Lower leg skin (tissue), 4 donors: Measurements from ENCODE around the gene RALGPS2. TPM values are rescaled to one million over a fixed set of nuclear protein-coding genes. Genes with fewer than 3 reads are reported as not detected.

Experiments
- DNase-seq, 2 donors: peaks; one replicate each; pipeline ENCODE4 v3.0.0-alpha.2; 2019; ENCODE audit warnings: low spot score in 2 of 2
- H3K4me3 ChIP-seq: fragments of 200-600 bp; sonication (generic); 2 replicates; pipeline ENCODE4 v1.5.1; 2017; ENCODE audit warnings: mild to moderate bottlenecking, low read depth; ENCODE audit not compliant: poor library complexity, severe bottlenecking
- CTCF ChIP-seq, 3 donors: fragments of 450-650 bp; IDR thresholded peaks; one replicate each; pipeline ENCODE4 v1.5.1; 2016; ENCODE audit warnings: antibody characterized with exemption in 3 of 3, mild to moderate bottlenecking in 3 of 3, moderate library complexity in 2 of 3
- POLR2A ChIP-seq, 2 donors: fragments of 450-650 bp; IDR thresholded peaks; one replicate each; pipeline ENCODE4 v1.6.1; 2016 to 2017; ENCODE audit warnings: antibody characterized with exemption in 2 of 2, mild to moderate bottlenecking in 1 of 2, moderate library complexity in 1 of 2
- WGBS, 2 donors: methylation state at CpG; one replicate each; pipeline ENCODE4 v1.1.5; 2018; 5-methylcytosine and 5-hydroxymethylcytosine counted together
- intact Hi-C: fragments of 100-400 bp; cut with DNase I; formaldehyde crosslinking; loops from one replicate; pipeline ENCODE4 v1.15.0; 2023; ENCODE audit warnings: low total_unique reads
- total RNA-seq, 4 donors: library from RNA; depleted of rRNA; stranded (reverse); fragments of >200 nt; gene quantifications; one replicate each; pipeline ENCODE4 v1.1.0, GENCODE V29; 2016

The RALGPS2 gene
- total RNA-seq, 4 donors from 2014 or later, result 26.2 to 33.5 (median 31.7) TPM

GRCh38 chr1:178926046-178926445 lies 201.0 kb downstream of the RALGPS2 start:
- no peak for TF ChIP-seq CTCF (IDR thresholded peaks at IDR 0.05)
- no peak for TF ChIP-seq POLR2A (IDR thresholded peaks at IDR 0.05)
- 84 to 87% methylated on average over 1 of the region's 1 CpG for WGBS, 2 donors
- intact Hi-C loops, result no loop called here
- no peak overlapping the region for H3K4me3 ChIP-seq
- no peak for DNase-seq

- intact Hi-C loops, result no loop called here
- no peak for DNase-seq
- TF ChIP-seq CTCF (IDR thresholded peaks at IDR 0.05) (no peak), POLR2A (IDR thresholded peaks at IDR 0.05) (no peak)
- 90 to 92% methylated on average over 4 of the region's 4 CpGs for WGBS, 2 donors
- H3K4me3 ChIP-seq, result no peak overlapping the region
These were observed 202.0 kb downstream of the RALGPS2 start for GRCh38 chr1:178927003-178927402.

- no peak overlapping the region for H3K4me3 ChIP-seq
- intact Hi-C loops, result no loop called here
- DNase-seq, result no peak
- no peak for TF ChIP-seq POLR2A (IDR thresholded peaks at IDR 0.05)
- no peak for TF ChIP-seq CTCF (IDR thresholded peaks at IDR 0.05)
- WGBS, 2 donors, result 86 to 92% methylated on average over 4 of the region's 4 CpGs
These were observed 203.0 kb downstream of the RALGPS2 start for GRCh38 chr1:178928041-178928440.

- intact Hi-C loops, result no loop called here
- no peak for TF ChIP-seq CTCF (IDR thresholded peaks at IDR 0.05)
- no peak for TF ChIP-seq POLR2A (IDR thresholded peaks at IDR 0.05)
- DNase-seq, result no peak
- H3K4me3 ChIP-seq, result no peak overlapping the region
- WGBS, 2 donors, result 66 to 78% methylated on average over 1 of the region's 1 CpG
These were observed 203.9 kb downstream of the RALGPS2 start for GRCh38 chr1:178928976-178929375.

GRCh38 chr1:178931858-178932551 lies 207.0 kb downstream of the RALGPS2 start:
- peak; percentile 91 to 92 for DNase-seq
- no peak overlapping the region for H3K4me3 ChIP-seq
- intact Hi-C loops, result loop anchor here (10.0 kb wide), 1 partner anchor 647 kb away; no protein-coding TSS in a partner anchor
- WGBS, 2 donors, result 38 to 41% methylated on average over 9 of the region's 9 CpGs
- TF ChIP-seq POLR2A (IDR thresholded peaks at IDR 0.05), result no peak
- no peak for TF ChIP-seq CTCF (IDR thresholded peaks at IDR 0.05)

GRCh38 chr1:178932552-178932906 lies 207.5 kb downstream of the RALGPS2 start:
- WGBS, 2 donors, result 63 to 66% methylated on average over 4 of the region's 4 CpGs
- peak in 1 of 2 donors; percentile 76 for DNase-seq
- H3K4me3 ChIP-seq, result no peak overlapping the region
- intact Hi-C loops, result loop anchor here (10.0 kb wide), 1 partner anchor 648 kb away; no protein-coding TSS in a partner anchor
- TF ChIP-seq POLR2A (IDR thresholded peaks at IDR 0.05) (no peak), CTCF (IDR thresholded peaks at IDR 0.05) (no peak)
